BE2C (cell line): ENCODE results near the gene ABCB8.
"Not testable (repeated sequence)": the region's sequence is repeated elsewhere in the genome, so short reads cannot be mapped to it uniquely, and the experiment has no call there.

Source experiments
- DNase-seq: peaks from one replicate; pipeline ENCODE4 v3.0.0-alpha.2; 2020
- H3K27me3 ChIP-seq: fragments of 250-450 bp; sonication (Bioruptor Pico); 2 replicates; pipeline ENCODE4 v1.5.1; 2020; ENCODE audit warnings: mild to moderate bottlenecking
- H3K36me3 ChIP-seq: fragments of 250-450 bp; sonication (Bioruptor Pico); 2 replicates; pipeline ENCODE4 v1.5.1; 2020; ENCODE audit warnings: mild to moderate bottlenecking
- H3K4me1 ChIP-seq: fragments of 250-450 bp; sonication (Bioruptor Pico); 2 replicates; pipeline ENCODE4 v1.5.1; 2020
- H3K4me3 ChIP-seq: 2 replicates; pipeline ENCODE4 v1.5.1; 2011; ENCODE audit warnings: low read depth, low read length
- H3K9me3 ChIP-seq: fragments of 250-450 bp; sonication (Bioruptor Pico); 2 replicates; pipeline ENCODE4 v1.5.1; 2020
- CTCF ChIP-seq: IDR thresholded peaks from 2 replicates; pipeline ENCODE4 v1.5.1; 2012; ENCODE audit warnings: mild to moderate bottlenecking, low read depth, low read length

ABCB8 gene

GRCh38 chr7:151010307-151011096, 17.7 kb upstream of the ABCB8 start:
- no peak for TF ChIP-seq CTCF

GRCh38 chr7:151011097-151011409, 17.2 kb upstream of the ABCB8 start:
- Histone ChIP-seq H3K4me1 (peaks cover 14% of the 10 kb centered on the region), H3K27me3 (no peaks in the 10 kb centered on the region), H3K9me3 (no peaks in the 10 kb centered on the region), H3K4me3 (no peak overlapping the region), H3K36me3 (no peaks in the 10 kb centered on the region)
- TF ChIP-seq CTCF = no peak
- no peak for DNase-seq

More at GRCh38 chr7:151010307-151011096, 17.7 kb upstream of the ABCB8 start:
- H3K4me3 ChIP-seq = no peak overlapping the region
- H3K9me3 ChIP-seq = no peaks in the 10 kb centered on the region
- H3K4me1 ChIP-seq = peaks cover 14% of the 10 kb centered on the region
- no peaks in the 10 kb centered on the region for H3K27me3 ChIP-seq
- no peaks in the 10 kb centered on the region for H3K36me3 ChIP-seq
- DNase-seq = no peak

GRCh38 chr7:151011616-151012015, 16.6 kb upstream of the ABCB8 start:
- H3K27me3 ChIP-seq, H3K9me3 ChIP-seq, DNase-seq, H3K4me3 ChIP-seq, H3K36me3 ChIP-seq: not testable (repeated sequence)
- H3K4me1 ChIP-seq = peaks cover 14% of the 10 kb centered on the region

- no peak overlapping the region for H3K4me3 ChIP-seq
- no peak for TF ChIP-seq CTCF
- no peaks in the 10 kb centered on the region for H3K27me3 ChIP-seq
- H3K36me3 ChIP-seq = no peaks in the 10 kb centered on the region
- no peak for DNase-seq
- peaks cover 14% of the 10 kb centered on the region for H3K4me1 ChIP-seq
- no peaks in the 10 kb centered on the region for H3K9me3 ChIP-seq
Observed at GRCh38 chr7:151012031-151012692, 16.1 kb upstream of the ABCB8 start.

GRCh38 chr7:151012911-151013347, 15.3 kb upstream of the ABCB8 start:
- H3K36me3 ChIP-seq = no peaks in the 10 kb centered on the region
- peak; percentile 83 for TF ChIP-seq CTCF
- peaks cover 13% of the 10 kb centered on the region for H3K4me1 ChIP-seq
- H3K9me3 ChIP-seq = no peaks in the 10 kb centered on the region
- H3K4me3 ChIP-seq = peak overlapping the region; percentile 62
- DNase-seq = peak; percentile 79
- H3K27me3 ChIP-seq = no peaks in the 10 kb centered on the region

GRCh38 chr7:151013356-151013732, 14.9 kb upstream of the ABCB8 start:
- no peaks in the 10 kb centered on the region for H3K36me3 ChIP-seq
- H3K9me3 ChIP-seq = no peaks in the 10 kb centered on the region
- peaks cover 16% of the 10 kb centered on the region for H3K4me1 ChIP-seq
- no peak for TF ChIP-seq CTCF
- peak overlapping the region; percentile 62 for H3K4me3 ChIP-seq
- H3K27me3 ChIP-seq = no peaks in the 10 kb centered on the region
- DNase-seq = no peak
